B cell (primary cell): ENCODE measurements around the gene TRIM50. TPM values are rescaled to one million over a fixed set of nuclear protein-coding genes. Genes with fewer than 3 reads are reported as not detected.
"Not testable (repeated sequence)": the region's sequence is repeated elsewhere in the genome, so short reads cannot be mapped to it uniquely, and the experiment has no call there.

Source experiments
- ATAC-seq: fragments of 200-7000 bp; cut with Tn5 transposase; one replicate; pipeline ENCODE4 v1.10.0; 2021; ENCODE audit warnings: low read depth, mild to moderate bottlenecking, moderate number of reproducible peaks, moderate library complexity
- CTCF ChIA-PET: fragments of 350-600 bp; sonication (Branson Sonifier 250); formaldehyde crosslinking; loops from one replicate; lab custom pipeline; 2021; ENCODE audit warnings: antibody characterized with exemption, inconsistent platforms; lab: Charles Lee
- POLR2A ChIA-PET: fragments of 350-600 bp; sonication (Branson Sonifier 250); formaldehyde crosslinking; loops from one replicate; lab custom pipeline; 2021; ENCODE audit warnings: antibody characterized with exemption; lab: Charles Lee
- DNase-seq: peaks from one replicate; pipeline ENCODE4 v3.0.0; 2013
- H2AFZ ChIP-seq: 2 replicates; pipeline ENCODE4 v1.6.1; 2012; ENCODE audit warnings: mild to moderate bottlenecking, low read depth, low read length; ENCODE audit not compliant: insufficient read depth, poor library complexity, severe bottlenecking
- H3K27ac ChIP-seq, 2 donors: 1 replicate in 1 of 2; 2 replicates in 1 of 2; pipeline ENCODE4 v1.5.1; 2012 to 2013; ENCODE audit warnings: low read length in 2 of 2, mild to moderate bottlenecking in 2 of 2, moderate library complexity in 1 of 2
- H3K27me3 ChIP-seq, 4 experiments: fragments of 200-600 bp in 1 of 4; sonication (generic) in 1 of 4; replicated peaks in 1 of 4; 1 replicate in 2 of 4; 2 replicates in 2 of 4; pipeline versions ENCODE4 v1.6.1 to v1.7.0; 2013 to 2016; ENCODE audit warnings: low read length in 3 of 4, mild to moderate bottlenecking in 2 of 4, mixed read lengths in 1 of 4, moderate library complexity in 1 of 4; ENCODE audit not compliant: insufficient read depth in 4 of 4, control insufficient read depth in 3 of 4; ENCODE audit errors: control extremely low read depth in 1 of 4
- H3K36me3 ChIP-seq, 2 experiments: replicated peaks in 1 of 2; 1 replicate in 1 of 2; 2 replicates in 1 of 2; pipeline versions ENCODE4 v1.6.1 to v1.7.1; 2013; ENCODE audit warnings: low read length in 1 of 2; ENCODE audit not compliant: insufficient read depth in 2 of 2, control insufficient read depth in 1 of 2; ENCODE audit errors: control extremely low read depth in 1 of 2, extremely low read depth in 1 of 2
- H3K4me1 ChIP-seq, 2 donors: fragments of 200-600 bp in 1 of 2; sonication (generic) in 1 of 2; 1 replicate in 1 of 2; 2 replicates in 1 of 2; pipeline versions ENCODE4 v1.5.1 to v1.6.1; 2013 to 2017; ENCODE audit warnings: low read length in 2 of 2; ENCODE audit not compliant: control insufficient read depth in 2 of 2, insufficient read depth in 2 of 2
- H3K4me2 ChIP-seq: replicated peaks from 2 replicates; pipeline ENCODE3; 2012; ENCODE audit warnings: mild to moderate bottlenecking, low read depth, low read length; ENCODE audit not compliant: poor library complexity, severe bottlenecking
- H3K4me3 ChIP-seq, 5 experiments: fragments of 200-600 bp in 1 of 5; sonication (generic) in 1 of 5; 1 replicate in 3 of 5; 2 replicates in 2 of 5; pipeline versions ENCODE4 v1.5.1 to v1.7.0; 2011 to 2016; ENCODE audit warnings: low read length in 4 of 5, mild to moderate bottlenecking in 4 of 5, low read depth in 2 of 5, control low read depth in 1 of 5, moderate library complexity in 1 of 5; ENCODE audit not compliant: insufficient read depth in 1 of 5; ENCODE audit errors: control extremely low read depth in 1 of 5, extremely low read depth in 1 of 5
- H3K79me2 ChIP-seq: fragments of 200-600 bp; sonication (generic); one replicate; pipeline ENCODE4 v1.6.0; 2016; ENCODE audit warnings: low read length; ENCODE audit not compliant: control insufficient read depth, insufficient read depth
- H3K9ac ChIP-seq: fragments of 200-600 bp; sonication (generic); 2 replicates; pipeline ENCODE4 v1.6.1; 2017; ENCODE audit warnings: mild to moderate bottlenecking, low read length, moderate library complexity
- H3K9me3 ChIP-seq, 3 donors: one replicate each; pipeline versions ENCODE4 v1.6.1 to v1.7.1; 2013; ENCODE audit warnings: low read length in 2 of 3; ENCODE audit not compliant: control insufficient read depth in 2 of 3, insufficient read depth in 1 of 3; ENCODE audit errors: control extremely low read depth in 1 of 3
- H4K20me1 ChIP-seq: 2 replicates; pipeline ENCODE4 v1.6.0; 2012; ENCODE audit warnings: mild to moderate bottlenecking, low read length; ENCODE audit not compliant: insufficient read depth, control insufficient read depth, poor library complexity, severe bottlenecking
- H3K27ac Mint-ChIP-seq: one replicate; pipeline ENCODE4 v1.8.0; 2021; ENCODE audit warnings: mixed read lengths
- H3K27me3 Mint-ChIP-seq: one replicate; pipeline ENCODE4 v1.8.0; 2021; ENCODE audit warnings: mixed read lengths
- H3K4me1 Mint-ChIP-seq: one replicate; pipeline ENCODE4 v1.8.0; 2021; ENCODE audit warnings: mixed read lengths
- H3K4me3 Mint-ChIP-seq: one replicate; pipeline ENCODE4 v1.8.0; 2021; ENCODE audit warnings: mixed read lengths
- H3K9me3 Mint-ChIP-seq: one replicate; pipeline ENCODE4 v1.8.0; 2022; ENCODE audit warnings: mixed read lengths; ENCODE audit not compliant: insufficient read depth
- WGBS: methylation state at CpG from one replicate; pipeline ENCODE4 v1.1.5; 2013; ENCODE audit warnings: missing lambda C conversion rate; ENCODE audit not compliant: insufficient coverage; 5-methylcytosine and 5-hydroxymethylcytosine counted together
- intact Hi-C: fragments of 100-400 bp; cut with micrococcal nuclease; formaldehyde crosslinking; loops from one replicate; pipeline ENCODE4 v1.10.0; 2022
- polyA plus RNA-seq: library from polyadenylated mRNA; depleted of rRNA; stranded (reverse); fragments of >200 nt; gene quantifications from 2 replicates; pipeline ENCODE4 v1.2.3, GENCODE V29; 2012
- total RNA-seq, 2 donors: library from RNA; stranded (reverse); fragments of 120-200 nt in 1 of 2; gene quantifications; 1 replicate in 1 of 2; 2 replicates in 1 of 2; pipeline versions ENCODE4 v1.2.3 to v1.2.4, GENCODE V29; 2013 to 2022

Gene TRIM50
- total and polyA plus RNA-seq, 2 donors (not counting 1 experiment from before 2014, with no cell fraction given) = not detected

DNA sequence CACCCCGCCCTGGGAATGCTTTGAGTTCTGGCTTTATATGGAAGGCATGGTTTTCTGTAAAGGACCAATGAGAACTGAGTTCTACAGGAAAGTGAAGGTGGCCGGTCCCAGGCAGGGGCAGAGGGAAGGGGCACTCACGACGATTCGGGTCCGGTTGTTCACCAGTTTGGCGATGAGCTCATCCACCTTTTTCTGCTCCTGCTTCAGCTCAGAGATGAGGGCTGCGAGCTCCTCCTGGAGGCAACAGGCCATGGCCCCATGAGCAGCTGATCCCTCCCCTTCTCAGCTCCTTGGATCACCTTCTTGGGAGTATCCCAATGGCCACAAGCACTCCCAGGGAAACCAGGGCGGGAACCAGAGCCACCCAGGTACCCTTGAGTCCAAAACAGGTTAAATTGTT, 7.9 kb downstream of the TRIM50 start:
- ATAC-seq, H3K36me3 ChIP-seq, H2AFZ ChIP-seq, CTCF ChIA-PET, H3K27me3 ChIP-seq, H3K79me2 ChIP-seq, intact Hi-C loops, H3K27ac Mint-ChIP-seq, H3K4me1 Mint-ChIP-seq, H3K9ac ChIP-seq, H3K4me3 ChIP-seq, H3K27ac ChIP-seq, H3K4me3 Mint-ChIP-seq, POLR2A ChIA-PET, H3K9me3 Mint-ChIP-seq, DNase-seq, H4K20me1 ChIP-seq, H3K4me2 ChIP-seq, H3K27me3 Mint-ChIP-seq, H3K9me3 ChIP-seq: not testable (repeated sequence)
- WGBS = 97% methylated on average over 8 of the region's 9 CpGs
- peaks cover 11 to 14% of the 10 kb centered on the region in 2 donors for H3K4me1 ChIP-seq

- WGBS = 95% methylated on average over 9 of the region's 9 CpGs
Observed at GRCh38 chr7:73319541-73319940, 8.3 kb downstream of the TRIM50 start.

DNA sequence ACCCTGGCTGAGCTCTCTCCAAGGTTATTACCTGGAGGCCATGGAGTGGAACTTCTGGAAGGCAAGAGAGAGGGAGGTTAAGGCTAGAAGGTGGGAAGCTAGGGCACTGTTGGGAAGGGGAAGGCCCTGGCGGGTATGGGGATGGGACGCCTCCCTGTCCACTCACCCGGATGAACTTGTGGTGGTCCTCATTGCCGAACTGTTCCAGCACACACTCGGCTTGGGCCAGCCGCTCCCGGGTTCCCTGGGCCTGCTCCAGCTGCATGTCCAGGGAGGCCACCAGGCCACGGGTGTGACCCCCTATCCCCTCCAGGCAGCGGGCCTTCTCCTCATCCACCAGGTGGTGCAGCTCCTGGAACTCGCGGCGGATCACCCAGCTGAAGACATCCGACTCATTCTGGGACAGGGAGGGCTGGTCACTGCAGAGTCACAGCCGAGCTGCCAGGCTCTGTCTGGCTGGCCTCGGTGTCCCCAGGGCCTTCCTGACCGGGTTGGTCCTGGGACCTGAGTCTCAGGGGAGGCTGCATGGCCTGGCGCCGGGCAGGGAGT, 9.2 kb downstream of the TRIM50 start:
- WGBS = 92% methylated on average over 9 of the region's 18 CpGs
- H3K9me3 Mint-ChIP-seq, H3K9ac ChIP-seq, CTCF ChIA-PET, H3K27me3 ChIP-seq, H3K4me2 ChIP-seq, H3K4me1 ChIP-seq, H3K9me3 ChIP-seq, H3K36me3 ChIP-seq, intact Hi-C loops, H3K4me3 ChIP-seq, DNase-seq, H3K79me2 ChIP-seq, ATAC-seq, H3K4me1 Mint-ChIP-seq, H2AFZ ChIP-seq, POLR2A ChIA-PET, H3K27me3 Mint-ChIP-seq, H3K4me3 Mint-ChIP-seq, H3K27ac Mint-ChIP-seq, H3K27ac ChIP-seq, H4K20me1 ChIP-seq: not testable (repeated sequence)

More at GRCh38 chr7:73319541-73319940, 8.3 kb downstream of the TRIM50 start:
- H3K27me3 Mint-ChIP-seq, intact Hi-C loops, DNase-seq, H3K4me1 Mint-ChIP-seq, H3K27ac Mint-ChIP-seq, H2AFZ ChIP-seq, H3K9me3 Mint-ChIP-seq, H3K27ac ChIP-seq, H3K4me3 Mint-ChIP-seq, H3K4me3 ChIP-seq, H3K36me3 ChIP-seq, H3K27me3 ChIP-seq, H3K9ac ChIP-seq, H3K79me2 ChIP-seq, H3K4me2 ChIP-seq, CTCF ChIA-PET, H3K9me3 ChIP-seq, ATAC-seq, H4K20me1 ChIP-seq, POLR2A ChIA-PET: not testable (repeated sequence)
- H3K4me1 ChIP-seq = peaks cover 10 to 12% of the 10 kb centered on the region in 2 donors
